HTERT RPE-1 (cell line): ENCODE data around the gene FPR3.
"Not testable (repeated sequence)": the region's sequence is repeated elsewhere in the genome, so short reads cannot be mapped to it uniquely, and the experiment has no call there.

Source experiments
- in situ Hi-C: fragments of 300-500 bp; cut with MboI; formaldehyde crosslinking; loops from 4 replicates; pipeline ENCODE4 v1.14.3; 2020; ENCODE audit warnings: low sequenced_read_pairs

FPR3 gene, protein sequence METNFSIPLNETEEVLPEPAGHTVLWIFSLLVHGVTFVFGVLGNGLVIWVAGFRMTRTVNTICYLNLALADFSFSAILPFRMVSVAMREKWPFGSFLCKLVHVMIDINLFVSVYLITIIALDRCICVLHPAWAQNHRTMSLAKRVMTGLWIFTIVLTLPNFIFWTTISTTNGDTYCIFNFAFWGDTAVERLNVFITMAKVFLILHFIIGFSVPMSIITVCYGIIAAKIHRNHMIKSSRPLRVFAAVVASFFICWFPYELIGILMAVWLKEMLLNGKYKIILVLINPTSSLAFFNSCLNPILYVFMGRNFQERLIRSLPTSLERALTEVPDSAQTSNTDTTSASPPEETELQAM

DNA sequence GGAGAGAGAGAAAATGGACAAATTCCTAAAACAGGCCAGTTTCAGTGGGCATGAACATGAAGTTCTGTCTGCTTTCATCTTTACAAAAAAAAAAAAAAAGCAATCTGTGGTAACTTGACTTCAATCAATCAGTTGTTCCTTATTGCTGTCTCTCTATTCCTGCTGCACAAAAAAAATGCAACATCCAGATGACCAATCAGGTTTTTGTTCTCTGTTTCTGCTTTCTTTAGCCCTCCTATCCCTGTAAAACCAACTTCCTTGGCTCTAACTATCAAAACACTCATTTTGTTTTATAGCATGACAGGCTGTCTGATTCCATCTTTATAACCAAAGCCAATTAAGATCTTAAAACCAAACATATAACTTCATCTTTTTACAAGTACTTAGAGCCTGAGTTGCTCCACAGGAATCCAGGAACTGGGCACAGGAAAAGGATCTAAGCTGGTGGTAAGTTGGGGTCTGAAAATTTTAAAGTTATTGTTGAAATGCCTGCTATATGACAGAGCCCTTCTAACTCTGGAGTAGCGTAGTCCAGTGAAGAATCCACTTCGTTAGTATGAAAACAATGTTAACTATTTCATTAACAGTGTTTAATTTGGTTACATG lies at the start of gene FPR3:
Gene FPR3, plus strand, starts transcription at position 273 of the 606 bp plus-strand sequence. CDS start 28,592 bp downstream, outside the sequence.
- in situ Hi-C loops: no loop called here

DNA sequence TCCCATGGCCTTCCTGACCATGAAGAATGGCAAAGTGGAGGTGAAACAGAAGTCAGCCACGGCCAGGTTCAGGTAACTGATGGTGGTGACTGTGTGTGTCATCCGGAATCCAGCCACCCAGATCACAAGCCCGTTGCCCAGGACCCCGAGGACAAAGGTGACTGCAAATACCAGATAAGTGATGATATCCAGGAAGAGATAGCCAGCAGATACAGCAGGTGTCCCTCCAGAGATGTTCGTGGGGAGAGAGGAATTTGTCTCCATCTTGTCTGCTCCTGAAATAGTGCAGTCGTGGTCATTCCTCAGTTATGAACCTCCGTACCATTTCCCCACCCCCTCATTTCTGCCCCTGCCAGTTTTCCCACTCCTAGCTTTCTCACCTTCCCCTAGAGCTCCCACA lies 48.2 kb upstream of the FPR3 start:
- in situ Hi-C loops: no loop called here

DNA sequence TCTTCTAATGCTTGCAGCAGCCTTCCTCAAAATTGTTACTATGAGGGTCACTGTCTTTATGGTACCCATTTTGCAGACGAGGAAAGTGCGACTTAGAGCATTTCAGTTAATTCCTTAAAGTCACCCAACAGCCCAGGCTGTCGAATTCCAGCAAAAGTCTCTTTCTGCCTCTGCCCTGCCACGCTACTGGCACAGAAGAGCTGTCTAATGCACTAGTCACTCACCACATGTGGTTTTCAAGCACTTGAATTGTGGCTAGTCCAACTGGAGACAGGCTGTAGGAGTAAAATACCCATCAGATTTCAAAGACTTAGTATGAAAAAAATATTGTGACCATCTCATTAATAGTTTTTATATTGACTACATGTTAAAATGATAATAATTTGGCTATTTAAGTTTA lies 45.0 kb upstream of the FPR3 start:
- in situ Hi-C loops: no loop called here

DNA sequence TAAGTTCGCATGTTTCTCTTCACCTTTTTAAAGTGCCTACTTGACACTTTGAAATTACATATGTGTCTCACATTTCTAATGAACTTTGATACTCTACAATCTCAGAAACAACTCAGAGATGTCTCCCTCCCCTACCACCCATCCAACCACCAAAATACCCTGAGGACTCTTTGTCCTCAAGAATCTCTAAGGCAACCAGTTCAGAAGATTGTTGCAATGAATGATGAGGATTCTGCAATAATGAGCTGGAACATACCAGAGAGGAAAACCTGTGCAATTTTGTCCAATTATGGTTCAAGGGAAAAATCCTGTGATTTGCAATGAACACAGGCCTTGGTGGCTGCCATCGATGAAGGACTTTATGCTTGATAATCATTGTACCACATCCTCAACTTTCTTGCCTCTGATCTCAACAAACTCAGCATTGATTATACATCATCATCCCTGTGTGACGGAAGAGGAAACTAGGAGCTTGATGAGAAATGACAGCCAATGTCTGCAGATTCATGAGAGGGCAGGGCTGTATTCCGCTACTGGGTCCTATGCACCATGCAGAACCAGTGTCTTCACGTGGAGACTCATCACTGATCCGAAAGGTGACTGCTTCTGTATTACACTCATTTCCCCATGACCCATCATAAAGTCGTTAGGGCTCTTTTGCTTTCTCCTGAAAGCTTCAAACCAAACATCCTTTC lies 44.4 kb upstream of the FPR3 start:
- in situ Hi-C loops: no loop called here

DNA sequence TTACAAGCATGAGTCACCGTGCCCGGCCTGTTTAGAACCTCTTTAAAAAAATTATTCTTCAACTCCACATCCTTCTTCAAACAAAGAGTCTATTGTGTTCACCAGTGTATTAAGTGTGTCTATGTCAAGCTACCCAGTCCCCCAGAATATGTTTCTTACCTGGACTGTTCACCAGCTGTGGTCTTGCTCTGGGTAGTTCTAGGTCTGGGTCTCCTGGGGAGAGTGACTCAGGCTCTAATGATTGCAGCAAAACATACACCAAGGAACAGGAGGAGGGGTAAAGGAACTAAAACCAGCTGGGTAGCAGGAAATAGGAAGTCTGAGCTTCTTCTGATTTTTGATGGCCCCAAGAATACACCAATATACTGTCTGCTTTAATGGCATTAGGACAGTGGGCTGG lies 43.3 kb upstream of the FPR3 start, which contains the start of gene FPR1:
Gene FPR1, minus strand, starts transcription at position 224 of the 400 bp plus-strand sequence. CDS start 4,884 bp downstream, outside the sequence.
- in situ Hi-C loops: no loop called here

DNA sequence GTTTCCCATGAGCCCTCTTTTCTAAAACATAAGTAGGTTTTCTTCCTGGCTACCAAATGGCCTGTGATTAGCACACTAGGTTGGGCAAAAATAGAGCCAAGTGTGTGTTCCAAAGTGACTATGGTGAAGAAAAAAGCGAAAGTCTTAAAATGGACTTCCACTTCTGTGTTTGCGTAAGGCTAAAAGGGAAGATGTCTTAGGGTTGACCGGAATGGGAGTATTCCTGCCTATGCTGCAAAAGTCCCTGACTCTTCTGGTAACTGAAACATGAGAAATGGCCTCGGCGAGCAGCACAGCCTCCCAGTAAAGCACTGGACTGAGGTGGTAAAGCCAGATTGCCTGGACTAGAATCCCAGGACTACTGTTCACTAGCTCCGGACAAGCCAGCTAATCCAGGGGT lies 40.8 kb upstream of the FPR3 start:
- in situ Hi-C loops: no loop called here

DNA sequence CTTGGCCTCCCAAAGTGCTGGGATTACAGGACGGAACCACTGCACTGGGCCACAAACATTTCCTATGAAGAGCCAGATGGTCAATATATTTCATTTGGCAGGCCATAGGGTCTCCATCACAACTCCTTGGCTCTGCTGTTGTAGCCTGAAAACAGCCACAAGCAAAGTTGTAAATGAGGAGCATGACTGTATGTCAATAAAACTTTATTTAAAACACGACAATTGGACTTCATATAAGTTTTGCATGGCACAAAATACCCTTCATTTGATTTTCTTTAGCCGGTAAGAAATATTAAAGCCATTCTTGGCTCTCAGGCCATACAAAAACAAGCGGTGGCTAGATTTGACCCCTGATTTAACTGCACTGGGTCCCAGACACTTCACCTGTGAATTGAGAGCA lies 40.2 kb upstream of the FPR3 start:
- in situ Hi-C loops: no loop called here

DNA sequence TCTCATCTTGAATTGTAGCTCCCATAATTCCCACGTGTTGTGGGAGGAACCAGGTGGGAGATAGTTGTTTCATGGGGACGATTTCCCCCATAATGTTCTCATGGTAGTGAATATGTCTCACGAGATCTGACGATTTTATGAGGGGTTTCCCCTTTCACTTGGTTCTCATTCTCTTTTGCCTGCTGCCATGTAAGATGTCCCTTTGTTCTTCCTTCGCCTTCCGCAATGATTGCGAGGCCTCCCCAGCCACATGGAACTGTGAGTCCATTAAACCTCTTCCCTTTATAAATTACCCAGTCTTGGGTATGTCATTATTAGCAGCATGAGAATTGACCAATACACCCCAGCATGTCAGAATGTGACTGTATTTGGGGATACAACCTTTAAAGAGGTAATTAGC lies 39.4 kb upstream of the FPR3 start:
- in situ Hi-C loops: no loop called here

DNA sequence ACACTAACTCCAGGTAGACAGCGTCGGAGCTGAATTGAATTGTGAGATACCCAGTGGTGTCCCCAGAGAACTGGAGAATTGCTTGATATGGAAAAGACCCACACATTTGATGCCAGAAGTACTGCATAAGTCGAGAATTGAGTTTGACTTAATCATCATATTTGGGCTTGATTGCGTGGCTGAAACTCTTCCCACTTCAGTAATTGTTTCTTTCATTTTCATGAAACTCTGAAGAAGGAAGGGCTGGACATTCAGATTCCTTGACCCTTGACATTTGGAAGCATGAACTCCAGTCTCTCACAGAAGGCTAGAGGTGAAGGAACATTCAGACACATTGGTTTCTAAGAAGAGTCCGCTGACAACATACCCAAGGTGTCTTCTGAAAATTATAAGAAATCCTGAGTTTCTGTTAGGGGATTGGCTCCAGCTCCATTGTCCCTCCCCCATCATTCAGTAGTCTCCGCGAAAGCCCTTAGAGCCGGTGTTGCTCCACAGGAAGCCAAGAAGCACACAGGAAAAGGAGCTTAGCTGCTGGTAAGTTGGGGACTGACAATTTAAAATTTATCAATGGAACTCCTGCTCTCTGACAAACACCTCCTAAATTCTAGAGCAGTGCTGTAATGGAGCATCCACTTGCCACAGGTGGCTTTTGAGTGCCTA lies 34.1 kb upstream of the FPR3 start, which contains the start of gene FPR2:
Gene FPR2, plus strand, starts transcription at position 484 of the 660 bp plus-strand sequence. CDS start 7,479 bp downstream, outside the sequence.
- in situ Hi-C loops: no loop called here

DNA sequence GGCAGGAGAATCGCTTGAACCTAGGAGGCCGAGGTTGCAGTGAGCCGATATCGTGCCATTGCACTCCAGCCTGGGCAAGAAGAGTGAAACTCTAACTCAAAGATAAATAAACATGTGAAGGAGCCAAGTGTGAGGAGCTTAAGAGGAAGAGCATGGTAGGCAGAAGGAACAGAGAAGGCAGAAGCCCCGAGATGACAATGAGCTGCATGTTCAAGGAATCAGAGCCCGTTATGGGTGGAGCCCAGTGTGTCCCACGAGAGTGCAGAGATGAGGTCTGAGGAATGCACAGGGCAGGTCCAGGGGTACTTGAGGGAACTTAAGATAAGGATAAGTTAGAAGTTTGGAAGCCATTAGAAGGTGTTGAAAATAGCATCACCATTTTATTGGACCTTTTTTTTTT lies 33.3 kb upstream of the FPR3 start:
- in situ Hi-C loops: no loop called here

DNA sequence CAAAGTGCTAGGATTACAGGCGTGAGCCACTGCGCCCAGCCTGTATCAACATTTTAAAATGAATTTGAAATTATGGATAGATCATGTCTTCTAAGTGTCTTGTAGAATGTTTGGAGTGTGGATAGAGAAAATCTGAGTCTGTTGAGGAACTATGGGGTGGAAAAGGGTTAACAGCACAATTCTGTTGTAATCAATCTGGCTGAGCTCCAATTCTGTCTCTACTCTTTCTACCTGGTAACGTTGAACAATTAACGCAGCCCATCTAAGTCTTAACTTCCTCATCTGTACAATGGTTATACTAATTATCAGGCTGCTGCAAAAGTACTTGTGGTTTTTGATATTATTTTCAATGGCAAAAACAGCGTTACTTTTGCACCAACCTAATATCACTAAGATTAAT lies 29.9 kb upstream of the FPR3 start:
- in situ Hi-C loops: no loop called here

DNA sequence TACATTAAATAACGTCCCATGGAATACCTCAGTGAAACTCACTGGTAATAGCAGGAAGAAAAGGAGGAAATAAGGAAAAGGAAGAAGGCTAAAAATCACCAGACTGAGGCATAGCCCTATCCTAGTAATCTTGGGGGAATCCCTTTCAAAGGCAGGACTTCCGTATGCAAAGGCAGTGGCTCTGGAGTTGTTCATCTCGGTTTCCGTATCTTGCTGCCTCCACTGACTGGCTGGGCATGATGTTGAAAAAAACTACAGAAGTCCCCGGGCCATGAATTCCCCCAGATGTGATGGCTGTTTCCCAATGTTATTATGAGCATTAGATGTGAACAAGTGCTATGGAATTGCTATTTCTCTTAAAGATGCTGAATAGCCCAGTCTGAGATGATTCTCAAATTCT lies 28.5 kb upstream of the FPR3 start:
- in situ Hi-C loops: no loop called here

DNA sequence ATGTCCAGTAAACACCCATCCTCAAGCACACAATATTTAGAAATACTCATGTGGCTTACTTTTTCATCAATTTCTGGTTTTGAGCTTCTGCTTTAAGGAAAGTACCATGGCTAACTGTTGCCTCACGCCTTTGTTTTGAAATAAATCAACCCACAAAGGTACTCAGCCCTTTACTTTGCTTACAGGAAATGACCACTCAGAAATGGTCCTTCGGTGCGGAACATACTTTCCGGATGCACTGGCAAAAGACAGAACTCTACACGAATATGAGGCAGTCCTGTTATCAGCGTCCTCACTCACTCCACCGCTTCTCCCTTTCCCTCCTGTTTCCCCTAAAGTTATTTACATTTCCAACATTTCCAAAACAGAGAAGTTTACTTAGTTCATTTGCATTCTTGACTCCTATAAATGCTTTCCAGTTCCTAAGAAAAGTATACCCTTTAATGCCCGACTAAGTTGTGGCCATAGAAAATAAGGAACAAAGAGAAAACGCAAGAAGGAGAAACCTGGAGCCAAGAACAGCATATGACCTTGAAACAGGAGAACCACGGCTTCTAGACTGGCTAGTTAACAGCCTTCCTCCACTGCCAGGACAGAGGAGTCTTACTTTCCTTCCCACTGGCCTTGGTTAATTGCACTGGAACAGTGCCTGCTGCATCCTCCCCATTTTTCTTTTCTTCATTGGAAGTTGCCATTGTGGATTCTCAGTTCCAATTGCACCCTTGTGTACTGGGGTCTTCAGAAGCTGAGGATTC lies 23.4 kb upstream of the FPR3 start:
- in situ Hi-C loops: no loop called here

DNA sequence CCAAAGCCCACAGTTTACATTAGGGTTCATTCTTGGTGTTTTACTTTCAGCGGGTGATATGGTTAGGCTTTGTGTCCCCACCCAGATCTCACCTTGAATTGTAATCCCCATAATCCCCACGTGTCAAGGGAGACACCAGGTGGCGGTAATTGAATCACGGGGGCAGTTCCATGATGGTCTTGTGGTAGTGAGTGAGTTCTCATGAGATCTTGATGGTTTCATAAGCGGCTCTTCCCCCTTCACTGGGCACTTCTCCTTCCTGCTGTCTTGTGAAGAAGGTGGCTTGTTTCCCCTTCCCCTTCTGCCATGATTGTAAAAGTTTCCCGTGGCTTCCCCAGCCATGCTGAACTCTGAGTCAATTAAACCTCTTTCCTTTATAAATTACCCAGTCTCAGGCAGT lies 22.0 kb upstream of the FPR3 start:
- in situ Hi-C loops: no loop called here

DNA sequence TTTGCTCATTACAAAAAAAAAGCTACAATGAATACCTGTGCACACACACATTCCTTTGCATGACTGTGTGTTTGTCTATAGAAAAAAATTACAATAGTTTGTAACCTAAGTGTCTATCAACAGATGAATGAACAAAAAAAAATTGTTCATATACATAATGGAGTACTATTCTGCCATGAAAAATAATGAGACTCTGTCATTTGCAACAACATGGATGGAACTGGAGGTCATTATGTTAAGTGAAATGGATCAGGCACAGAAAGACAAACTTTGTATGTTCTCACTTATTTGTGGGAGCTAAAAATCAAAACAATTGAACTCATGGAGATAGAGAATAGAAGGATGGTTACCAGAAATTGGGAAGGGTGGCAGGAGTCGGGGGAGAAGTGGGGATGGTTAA lies 18.4 kb upstream of the FPR3 start:
- in situ Hi-C loops: not testable (repeated sequence)

DNA sequence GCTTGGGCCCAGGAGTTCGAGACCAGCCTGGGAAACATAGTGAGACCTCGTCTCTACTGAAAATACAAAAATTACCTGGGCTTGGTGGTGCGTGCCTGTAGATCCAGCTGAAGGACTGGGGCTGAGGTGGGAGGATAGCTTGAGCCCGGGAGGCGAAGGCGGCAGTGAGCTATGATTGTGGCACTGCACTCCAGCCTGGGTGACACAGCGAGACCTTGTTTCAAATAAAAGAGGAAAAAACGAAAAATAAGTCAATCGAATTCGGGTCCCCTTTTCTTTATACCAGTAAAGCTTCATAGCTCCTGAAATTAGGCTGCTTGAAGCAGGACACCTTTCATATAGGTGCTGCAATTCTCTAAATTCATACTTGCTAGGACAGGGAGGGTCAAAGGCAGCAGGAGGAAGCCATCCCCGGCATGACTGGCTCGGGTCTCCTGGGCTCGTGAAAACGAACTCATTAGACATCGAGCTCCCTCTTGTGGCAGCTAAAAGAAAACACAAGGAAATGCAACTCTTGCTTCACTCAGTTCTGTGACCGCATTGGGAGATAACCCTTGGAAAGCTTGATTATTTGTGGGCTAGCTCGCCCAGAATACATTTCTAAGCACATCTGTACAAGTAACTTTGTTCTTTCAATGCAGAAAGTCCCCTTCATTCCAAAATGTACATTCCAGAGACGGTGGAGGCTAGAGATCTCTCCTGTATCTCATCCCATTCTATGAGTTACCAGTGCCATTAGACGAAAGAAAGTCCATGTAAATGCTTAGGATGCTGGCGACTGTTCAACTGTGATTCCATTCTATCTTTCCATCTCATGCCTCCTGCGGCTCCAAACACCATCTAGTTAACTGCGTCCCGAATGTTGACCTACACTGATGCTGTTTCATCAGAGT lies 17.1 kb upstream of the FPR3 start:
- in situ Hi-C loops: no loop called here

DNA sequence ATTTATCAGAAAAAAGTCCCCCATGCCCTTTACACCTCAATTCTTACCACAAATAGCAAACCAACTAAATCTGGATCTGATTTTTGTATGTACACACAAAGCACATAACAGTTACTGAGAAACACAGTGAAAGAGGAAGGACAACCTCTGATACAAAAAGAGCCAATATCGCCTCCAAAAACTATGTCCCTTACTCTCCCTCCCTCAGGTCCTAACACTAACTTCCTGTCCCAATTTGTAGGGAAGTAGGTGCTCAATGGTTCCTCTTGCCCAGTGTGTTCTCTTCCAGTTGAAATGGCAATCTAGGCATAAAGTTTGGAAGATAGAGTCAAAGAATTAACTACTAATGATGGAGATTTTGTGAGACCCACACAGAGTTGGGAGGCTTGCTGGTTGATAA lies 15.8 kb upstream of the FPR3 start:
- in situ Hi-C loops: no loop called here

DNA sequence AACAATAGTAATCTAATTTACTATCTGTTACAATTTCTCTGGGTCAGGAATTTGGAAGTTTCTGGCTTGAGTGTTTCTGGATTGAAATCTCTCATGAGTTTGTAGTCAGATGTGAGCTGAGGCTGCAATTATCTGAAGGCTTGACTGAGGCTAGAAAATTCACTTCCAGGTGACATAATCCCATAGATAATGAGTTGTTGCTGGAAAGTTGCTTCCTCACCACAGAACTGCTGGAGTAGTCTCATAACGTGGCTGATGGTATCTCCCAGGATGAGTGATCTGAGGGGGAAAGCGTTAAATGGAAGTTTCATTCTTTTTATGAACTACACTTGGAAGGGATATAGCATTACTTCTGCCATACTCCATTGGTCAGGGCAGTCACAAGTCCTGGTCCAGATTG lies 15.3 kb upstream of the FPR3 start:
- in situ Hi-C loops: no loop called here

DNA sequence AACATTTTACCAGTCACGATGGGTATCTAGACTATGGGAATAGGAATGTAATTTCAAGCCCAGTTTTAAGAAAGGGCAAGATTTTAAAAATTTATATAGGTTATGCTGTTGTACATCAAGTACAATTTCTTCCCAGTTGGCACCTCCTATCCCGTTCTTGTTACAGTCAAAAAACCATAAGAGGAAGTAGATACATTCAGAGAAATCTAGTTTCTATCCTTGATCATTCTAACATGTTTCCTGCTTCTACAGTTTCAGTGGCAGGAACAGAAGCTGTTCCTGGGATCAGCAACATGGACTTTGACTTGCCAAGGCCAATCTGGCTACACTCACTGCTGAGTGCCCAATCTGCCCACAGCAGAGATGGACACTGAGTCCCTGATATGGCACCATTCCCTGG lies 14.7 kb upstream of the FPR3 start:
- in situ Hi-C loops: no loop called here

DNA sequence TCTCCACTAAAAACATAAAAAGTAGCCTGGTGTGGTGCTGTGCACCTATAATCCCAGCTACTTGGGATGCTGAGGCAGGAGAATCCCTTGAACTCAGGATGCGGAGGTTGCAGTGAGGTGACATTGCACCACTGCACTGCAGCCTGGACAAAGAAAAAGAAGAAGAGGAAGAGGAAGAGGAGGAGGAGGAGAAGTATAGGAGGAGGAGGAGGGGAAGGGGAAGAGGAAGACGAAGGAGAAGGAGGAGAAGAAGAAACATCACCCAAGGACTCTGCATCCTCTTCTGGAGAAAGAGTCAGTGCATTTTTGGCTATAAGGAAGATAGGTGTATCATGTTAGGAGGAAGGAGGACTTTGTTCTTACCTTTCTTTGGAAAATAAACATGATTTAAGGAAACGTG lies 13.0 kb upstream of the FPR3 start:
- in situ Hi-C loops: no loop called here
